ENCODE results near the gene TNXB.

DNA sequence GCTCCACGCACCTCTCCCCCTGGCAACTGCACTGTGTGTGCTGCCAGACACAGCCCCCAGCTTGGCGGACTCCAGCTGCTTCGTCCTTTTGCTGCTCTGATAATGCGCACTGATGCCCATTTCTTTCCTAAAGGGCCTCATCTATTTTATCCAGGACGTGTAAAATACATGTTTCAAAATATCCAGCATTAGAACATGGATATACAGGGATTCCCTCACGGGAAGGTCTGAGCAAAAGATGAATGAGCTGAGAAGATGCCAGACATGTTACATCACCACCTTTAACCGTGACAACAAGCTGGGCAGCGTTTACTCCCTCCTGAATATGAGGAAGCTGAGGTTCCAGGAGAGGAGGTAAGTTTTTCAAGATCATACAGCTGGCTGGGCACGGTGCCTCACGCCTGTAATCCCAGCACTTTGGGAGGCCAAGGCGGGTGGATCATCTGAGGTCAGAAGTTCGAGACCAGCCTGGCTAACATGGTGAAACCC is 32.8 kb downstream of the TNXB start:
- no peak for TF ChIP-seq POLR2A (IDR thresholded peaks at IDR 0.05)
- TF ChIP-seq, protein P1, sequence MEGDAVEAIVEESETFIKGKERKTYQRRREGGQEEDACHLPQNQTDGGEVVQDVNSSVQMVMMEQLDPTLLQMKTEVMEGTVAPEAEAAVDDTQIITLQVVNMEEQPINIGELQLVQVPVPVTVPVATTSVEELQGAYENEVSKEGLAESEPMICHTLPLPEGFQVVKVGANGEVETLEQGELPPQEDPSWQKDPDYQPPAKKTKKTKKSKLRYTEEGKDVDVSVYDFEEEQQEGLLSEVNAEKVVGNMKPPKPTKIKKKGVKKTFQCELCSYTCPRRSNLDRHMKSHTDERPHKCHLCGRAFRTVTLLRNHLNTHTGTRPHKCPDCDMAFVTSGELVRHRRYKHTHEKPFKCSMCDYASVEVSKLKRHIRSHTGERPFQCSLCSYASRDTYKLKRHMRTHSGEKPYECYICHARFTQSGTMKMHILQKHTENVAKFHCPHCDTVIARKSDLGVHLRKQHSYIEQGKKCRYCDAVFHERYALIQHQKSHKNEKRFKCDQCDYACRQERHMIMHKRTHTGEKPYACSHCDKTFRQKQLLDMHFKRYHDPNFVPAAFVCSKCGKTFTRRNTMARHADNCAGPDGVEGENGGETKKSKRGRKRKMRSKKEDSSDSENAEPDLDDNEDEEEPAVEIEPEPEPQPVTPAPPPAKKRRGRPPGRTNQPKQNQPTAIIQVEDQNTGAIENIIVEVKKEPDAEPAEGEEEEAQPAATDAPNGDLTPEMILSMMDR (IDR thresholded peaks at IDR 0.05), result no peak
